Measurements from ENCODE around the gene CCER1.

Gene CCER1

DNA sequence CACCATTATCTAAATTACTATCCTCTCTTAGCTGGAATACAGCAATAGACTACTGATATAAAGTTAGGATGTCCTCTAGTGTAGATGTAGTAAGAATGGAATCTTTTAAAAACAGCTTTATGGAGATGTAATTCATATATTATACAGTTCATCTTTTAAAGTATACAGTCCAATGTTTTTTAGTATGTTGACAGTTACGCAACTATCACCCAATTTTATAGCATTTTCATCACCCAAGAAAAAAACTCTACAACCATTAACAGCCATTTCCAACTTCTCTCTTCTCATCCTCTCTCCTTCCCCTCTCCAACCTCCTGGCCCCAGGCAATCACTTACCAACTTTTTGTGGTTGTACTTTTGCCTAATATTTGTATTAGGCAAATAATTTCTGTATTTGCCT, 27.2 kb upstream of the CCER1 start:
- no peak overlapping the region for H3K9ac ChIP-seq (ENCODE audit: low read depth, low read length, poor library complexity, severe bottlenecking)
- no peak overlapping the region for H3K4me3 ChIP-seq (ENCODE audit: low read length, poor library complexity, severe bottlenecking)
- no peaks in the 10 kb centered on the region for H3K9me2 ChIP-seq (replicated peaks; ENCODE audit: low read depth, low read length)
- no peaks in the 10 kb centered on the region for H3K9me3 ChIP-seq (ENCODE audit: insufficient read depth, low read depth, low read length)
- H2AFZ ChIP-seq (ENCODE audit: low read length): no peak overlapping the region
- no peaks in the 10 kb centered on the region for H4K20me1 ChIP-seq (ENCODE audit: insufficient read depth, low read length, poor library complexity, severe bottlenecking)
- no peaks in the 10 kb centered on the region for H3F3A ChIP-seq (ENCODE audit: low read depth)
- no peaks in the 10 kb centered on the region for H3K79me2 ChIP-seq (ENCODE audit: insufficient read depth, low read length)
- no peaks in the 10 kb centered on the region for H3K27me3 ChIP-seq (ENCODE audit: insufficient read depth, low read length, poor library complexity, severe bottlenecking)
- TF ChIP-seq, protein P1, sequence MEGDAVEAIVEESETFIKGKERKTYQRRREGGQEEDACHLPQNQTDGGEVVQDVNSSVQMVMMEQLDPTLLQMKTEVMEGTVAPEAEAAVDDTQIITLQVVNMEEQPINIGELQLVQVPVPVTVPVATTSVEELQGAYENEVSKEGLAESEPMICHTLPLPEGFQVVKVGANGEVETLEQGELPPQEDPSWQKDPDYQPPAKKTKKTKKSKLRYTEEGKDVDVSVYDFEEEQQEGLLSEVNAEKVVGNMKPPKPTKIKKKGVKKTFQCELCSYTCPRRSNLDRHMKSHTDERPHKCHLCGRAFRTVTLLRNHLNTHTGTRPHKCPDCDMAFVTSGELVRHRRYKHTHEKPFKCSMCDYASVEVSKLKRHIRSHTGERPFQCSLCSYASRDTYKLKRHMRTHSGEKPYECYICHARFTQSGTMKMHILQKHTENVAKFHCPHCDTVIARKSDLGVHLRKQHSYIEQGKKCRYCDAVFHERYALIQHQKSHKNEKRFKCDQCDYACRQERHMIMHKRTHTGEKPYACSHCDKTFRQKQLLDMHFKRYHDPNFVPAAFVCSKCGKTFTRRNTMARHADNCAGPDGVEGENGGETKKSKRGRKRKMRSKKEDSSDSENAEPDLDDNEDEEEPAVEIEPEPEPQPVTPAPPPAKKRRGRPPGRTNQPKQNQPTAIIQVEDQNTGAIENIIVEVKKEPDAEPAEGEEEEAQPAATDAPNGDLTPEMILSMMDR (conservative IDR thresholded peaks at IDR 0.05; ENCODE audit: low read length): no peak
- no peak for TF ChIP-seq EZH2phosphoT487 (IDR thresholded peaks at IDR 0.05; ENCODE audit: borderline replicate concordance)
- H3K36me3 ChIP-seq (ENCODE audit: insufficient read depth, low read length): no peaks in the 10 kb centered on the region
- H3K4me1 ChIP-seq (ENCODE audit: insufficient read depth, low read length, poor library complexity, severe bottlenecking): no peaks in the 10 kb centered on the region
- no peak overlapping the region for H3K4me2 ChIP-seq (ENCODE audit: low read depth, low read length, poor library complexity, severe bottlenecking)

DNA sequence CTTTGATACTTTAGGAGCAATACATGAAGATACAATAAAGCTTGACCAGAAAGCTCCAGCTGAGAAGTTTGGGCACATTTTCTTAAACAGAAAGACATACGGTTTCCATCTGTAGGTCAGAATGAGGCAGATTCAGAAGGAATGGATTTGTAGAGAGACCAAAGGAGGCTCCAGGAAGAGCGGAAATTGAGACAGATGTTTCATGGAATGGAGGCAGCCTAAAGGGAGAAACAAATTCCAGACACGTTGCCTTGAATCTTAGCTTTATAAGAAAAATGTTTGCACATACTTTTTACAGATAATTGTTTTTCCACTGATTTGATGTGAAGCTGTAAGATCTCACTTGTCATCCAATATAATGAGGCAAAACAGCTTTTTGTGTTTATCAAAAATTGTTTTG, 25.0 kb upstream of the CCER1 start:
- no peak for TF ChIP-seq EZH2phosphoT487 (IDR thresholded peaks at IDR 0.05; ENCODE audit: borderline replicate concordance)
- TF ChIP-seq, protein P1 (conservative IDR thresholded peaks at IDR 0.05; ENCODE audit: low read length): no peak
- Histone ChIP-seq H3K79me2 (ENCODE audit: insufficient read depth, low read length) (no peaks in the 10 kb centered on the region), H3K9ac (ENCODE audit: low read depth, low read length, poor library complexity, severe bottlenecking) (no peak overlapping the region)

DNA sequence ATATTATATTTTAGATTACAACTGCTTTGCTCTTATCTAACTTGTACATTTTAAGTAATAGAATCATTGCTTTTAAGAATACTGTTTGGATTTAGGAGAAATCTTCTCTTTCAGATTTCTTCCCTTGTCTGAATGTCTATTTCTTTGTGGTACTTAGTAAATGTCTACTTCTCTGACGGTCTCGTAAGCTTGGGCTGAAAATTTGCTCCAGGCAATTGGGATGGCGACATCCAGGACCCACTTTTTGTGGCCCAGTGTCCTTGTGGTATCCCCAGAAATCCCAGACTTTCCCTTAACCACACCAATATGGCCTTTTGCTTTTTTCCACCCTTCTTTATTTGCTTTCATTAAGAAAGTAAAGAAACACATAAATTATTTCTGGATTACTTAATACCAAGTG, 24.0 kb upstream of the CCER1 start:
- Histone ChIP-seq H3K9ac (ENCODE audit: low read depth, low read length, poor library complexity, severe bottlenecking) (no peak overlapping the region), H3K9me3 (ENCODE audit: insufficient read depth, low read depth, low read length) (no peaks in the 10 kb centered on the region), H3K79me2 (ENCODE audit: insufficient read depth, low read length) (no peaks in the 10 kb centered on the region), H3K36me3 (ENCODE audit: insufficient read depth, low read length) (no peaks in the 10 kb centered on the region), H3K4me2 (ENCODE audit: low read depth, low read length, poor library complexity, severe bottlenecking) (no peak overlapping the region), H4K20me1 (ENCODE audit: insufficient read depth, low read length, poor library complexity, severe bottlenecking) (no peaks in the 10 kb centered on the region), H3K27me3 (ENCODE audit: insufficient read depth, low read length, poor library complexity, severe bottlenecking) (no peaks in the 10 kb centered on the region), H3K9me2 (replicated peaks; ENCODE audit: low read depth, low read length) (no peaks in the 10 kb centered on the region), H3K4me3 (ENCODE audit: low read length, poor library complexity, severe bottlenecking) (no peak overlapping the region), H3K4me1 (ENCODE audit: insufficient read depth, low read length, poor library complexity, severe bottlenecking) (no peaks in the 10 kb centered on the region), H3F3A (ENCODE audit: low read depth) (no peaks in the 10 kb centered on the region), H2AFZ (ENCODE audit: low read length) (no peak overlapping the region)
- TF ChIP-seq, protein P1 (conservative IDR thresholded peaks at IDR 0.05; ENCODE audit: low read length): no peak
- TF ChIP-seq EZH2phosphoT487 (IDR thresholded peaks at IDR 0.05; ENCODE audit: borderline replicate concordance): no peak

More for the DNA sequence above, 25.0 kb upstream of the CCER1 start:
- no peaks in the 10 kb centered on the region for H3F3A ChIP-seq (ENCODE audit: low read depth)
- H3K4me1 ChIP-seq (ENCODE audit: insufficient read depth, low read length, poor library complexity, severe bottlenecking): no peaks in the 10 kb centered on the region
- no peak overlapping the region for H3K4me3 ChIP-seq (ENCODE audit: low read length, poor library complexity, severe bottlenecking)
- no peaks in the 10 kb centered on the region for H3K27me3 ChIP-seq (ENCODE audit: insufficient read depth, low read length, poor library complexity, severe bottlenecking)
- H3K36me3 ChIP-seq (ENCODE audit: insufficient read depth, low read length): no peaks in the 10 kb centered on the region
- H4K20me1 ChIP-seq (ENCODE audit: insufficient read depth, low read length, poor library complexity, severe bottlenecking): no peaks in the 10 kb centered on the region
- no peaks in the 10 kb centered on the region for H3K9me2 ChIP-seq (replicated peaks; ENCODE audit: low read depth, low read length)
- H3K4me2 ChIP-seq (ENCODE audit: low read depth, low read length, poor library complexity, severe bottlenecking): no peak overlapping the region
- no peak overlapping the region for H2AFZ ChIP-seq (ENCODE audit: low read length)
- H3K9me3 ChIP-seq (ENCODE audit: insufficient read depth, low read depth, low read length): no peaks in the 10 kb centered on the region

Measured in Loucy (cell line).